GM23248 (cell line): ENCODE measurements around the gene STRIP2.

ENCODE experiments used
- EZH2 ChIP-seq: fragments of 200-600 bp; sonication (generic); IDR thresholded peaks from 2 replicates; pipeline ENCODE4 v1.6.1; 2018; ENCODE audit warnings: antibody characterized with exemption, mild to moderate bottlenecking; ENCODE audit not compliant: insufficient read depth, poor library complexity, severe bottlenecking
- EZH2phosphoT487 ChIP-seq: fragments of 200-600 bp; sonication (generic); IDR thresholded peaks from 2 replicates; pipeline ENCODE4 v1.6.1; 2018; ENCODE audit warnings: antibody characterized with exemption, moderate library complexity, mild to moderate bottlenecking, low read depth; ENCODE audit not compliant: insufficient read depth

DNA sequence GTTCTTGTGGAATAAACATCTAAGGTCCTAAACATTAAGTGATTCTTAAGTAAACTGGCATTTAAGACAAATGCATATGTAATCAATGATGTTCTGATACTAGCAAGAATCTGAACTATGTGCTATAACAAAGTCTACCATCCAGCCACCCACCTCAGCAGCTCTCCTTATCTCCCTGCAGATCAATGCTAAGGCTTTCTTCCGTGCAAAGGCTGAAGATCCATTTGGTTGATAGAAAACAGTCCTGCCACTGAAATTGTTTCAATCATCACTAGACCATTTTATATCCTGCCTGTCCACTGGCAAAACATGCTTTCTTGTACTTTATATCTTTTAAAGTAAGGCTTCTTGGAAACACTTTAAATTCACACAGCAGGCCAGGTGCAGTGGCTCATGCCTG lies 61.8 kb downstream of the STRIP2 start:
- TF ChIP-seq EZH2: no peak
- no peak for TF ChIP-seq EZH2phosphoT487
